Measurements from ENCODE around the gene RPS26. TPM values are rescaled to one million over a fixed set of nuclear protein-coding genes. Genes with fewer than 3 reads are reported as not detected.
A peak's percentile ranks its signal among the peaks of the same experiment; 100 is the strongest.
"Not testable (repeated sequence)": the region's sequence is repeated elsewhere in the genome, so short reads cannot be mapped to it uniquely, and the experiment has no call there.

The RPS26 gene
- total RNA-seq, 1 donor: 459 TPM

DNA sequence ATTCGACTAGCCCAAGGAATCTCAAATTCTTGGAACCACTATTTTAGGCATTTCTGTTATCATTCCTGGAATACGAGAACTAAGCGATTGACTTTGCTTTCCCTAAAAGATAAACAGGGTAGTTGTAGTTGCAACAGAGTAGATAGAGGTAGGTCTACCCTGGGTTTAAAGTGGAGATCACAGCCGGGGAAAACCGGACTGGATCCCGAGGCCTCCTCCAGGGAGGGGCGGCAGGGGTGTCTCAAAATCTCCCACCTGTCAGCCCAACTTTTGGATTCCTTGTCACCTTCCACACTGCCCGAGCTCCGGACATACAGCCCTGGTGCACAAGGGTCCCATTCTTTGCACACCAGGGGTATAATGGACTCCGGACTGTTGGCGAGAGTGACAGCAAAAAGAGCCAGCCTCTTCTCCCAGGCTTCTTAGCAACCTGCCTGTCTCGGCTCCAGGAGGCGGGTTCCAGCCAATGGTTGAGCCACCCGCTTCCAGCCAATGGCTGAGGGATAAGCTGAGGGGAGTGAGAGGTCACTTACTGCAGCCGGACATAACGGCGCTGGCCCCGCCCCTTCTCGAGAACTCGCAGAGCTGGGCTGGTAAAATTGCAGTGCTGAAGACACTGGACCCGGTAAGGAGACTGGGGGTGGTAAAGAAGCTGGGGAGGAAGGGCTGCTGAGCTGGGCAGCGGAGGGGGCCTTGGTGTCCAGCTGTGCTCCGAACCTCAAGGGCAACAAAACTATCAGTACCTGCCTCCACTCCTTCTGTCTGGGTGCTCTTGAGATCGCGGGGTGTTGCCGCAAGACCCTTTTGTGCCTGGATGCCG, 44.8 kb upstream of the RPS26 start, which contains the start of gene SUOX:
TSS of gene SUOX (plus strand) at position 562 of the 820 bp plus-strand sequence. CDS start 4,946 bp downstream, outside the sequence.
- Histone ChIP-seq H3K27me3 (ENCODE audit: insufficient read depth, low read length) (no peaks in the 10 kb centered on the region), H3K36me3 (ENCODE audit: insufficient read depth, low read length) (peaks cover 30% of the 10 kb centered on the region), H3K27ac (ENCODE audit: low read depth, low read length) (peak within 1 kb of the TSS; percentile 71), H3K79me2 (ENCODE audit: insufficient read depth, low read length) (peaks cover 12% of the 10 kb centered on the region), H3K9me3 (ENCODE audit: low read depth, low read length) (no peaks in the 10 kb centered on the region), H3K4me2 (ENCODE audit: insufficient read depth, low read length) (peak within 1 kb of the TSS; percentile 92), H3K4me3 (ENCODE audit: insufficient read depth, low read length) (peak within 1 kb of the TSS; percentile 96), H4K20me1 (ENCODE audit: insufficient read depth, low read length) (no peaks in the 10 kb centered on the region), H2AFZ (ENCODE audit: low read length) (peak within 1 kb of the TSS; percentile 97), H3K4me1 (ENCODE audit: insufficient read depth, low read length) (peaks cover 14% of the 10 kb centered on the region)
- no peak for TF ChIP-seq CTCF (IDR thresholded peaks at IDR 0.05; ENCODE audit: extremely low read depth, low read depth, low read length)
- DNase-seq (ENCODE audit: insufficient read length, low spot score, missing footprints): peak; percentile 100

DNA sequence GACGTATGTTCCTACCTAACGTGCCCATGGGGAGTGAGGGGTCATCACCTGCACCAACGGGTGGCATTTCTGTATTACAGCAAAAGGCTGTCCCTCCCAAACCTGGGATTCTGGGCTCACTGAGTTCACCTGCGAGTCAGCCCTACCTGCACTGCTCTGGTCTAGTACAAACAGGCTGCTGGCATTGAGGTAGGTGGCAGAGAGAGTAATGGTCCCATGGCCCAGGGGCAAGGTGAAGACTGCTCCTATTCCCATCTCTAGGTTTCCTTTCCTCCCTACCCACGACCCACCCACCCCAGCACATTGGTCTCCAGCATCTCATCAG, 44.2 kb upstream of the RPS26 start:
- H3K9me3 ChIP-seq (ENCODE audit: low read depth, low read length): no peaks in the 10 kb centered on the region
- peaks cover 14% of the 10 kb centered on the region for H3K4me1 ChIP-seq (ENCODE audit: insufficient read depth, low read length)
- H3K4me3 ChIP-seq (ENCODE audit: insufficient read depth, low read length): peak overlapping the region; percentile 96
- peaks cover 26% of the 10 kb centered on the region for H3K36me3 ChIP-seq (ENCODE audit: insufficient read depth, low read length)
- H4K20me1 ChIP-seq (ENCODE audit: insufficient read depth, low read length): no peaks in the 10 kb centered on the region
- H3K79me2 ChIP-seq (ENCODE audit: insufficient read depth, low read length): peaks cover 12% of the 10 kb centered on the region
- peak overlapping the region; percentile 92 for H3K4me2 ChIP-seq (ENCODE audit: insufficient read depth, low read length)
- no peaks in the 10 kb centered on the region for H3K27me3 ChIP-seq (ENCODE audit: insufficient read depth, low read length)
- peak overlapping the region; percentile 71 for H3K27ac ChIP-seq (ENCODE audit: low read depth, low read length)
- peak overlapping the region; percentile 96 for H2AFZ ChIP-seq (ENCODE audit: low read length)
- DNase-seq (ENCODE audit: insufficient read length, low spot score, missing footprints): peak; percentile 52
- TF ChIP-seq CTCF (IDR thresholded peaks at IDR 0.05; ENCODE audit: extremely low read depth, low read depth, low read length): no peak

DNA sequence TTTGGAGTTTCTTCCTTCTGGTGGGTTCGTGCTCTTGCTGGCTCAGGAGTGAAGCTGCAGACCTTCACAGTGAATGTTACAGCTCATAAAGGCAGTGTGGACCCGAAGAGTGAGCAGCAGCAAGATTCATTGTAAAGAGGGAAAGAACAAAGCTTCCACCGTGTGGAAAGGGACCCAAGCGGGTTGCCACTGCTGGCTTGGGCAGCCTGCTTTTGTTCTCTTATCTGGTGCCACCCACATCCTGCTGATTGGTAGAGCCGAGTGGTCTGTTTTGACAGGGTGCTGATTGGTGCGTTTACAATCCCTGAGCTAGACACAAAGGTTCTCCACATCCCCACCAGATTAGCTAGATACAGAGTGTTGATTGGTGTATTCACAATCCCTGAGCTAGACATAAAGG, 42.2 kb upstream of the RPS26 start:
- DNase-seq (ENCODE audit: insufficient read length, low spot score, missing footprints); H3K9me3 ChIP-seq (ENCODE audit: low read depth, low read length); H3K4me3 ChIP-seq (ENCODE audit: insufficient read depth, low read length); H2AFZ ChIP-seq (ENCODE audit: low read length); H3K4me2 ChIP-seq (ENCODE audit: insufficient read depth, low read length); H4K20me1 ChIP-seq (ENCODE audit: insufficient read depth, low read length); H3K27ac ChIP-seq (ENCODE audit: low read depth, low read length); H3K27me3 ChIP-seq (ENCODE audit: insufficient read depth, low read length): not testable (repeated sequence)
- Histone ChIP-seq H3K36me3 (ENCODE audit: insufficient read depth, low read length) (peaks cover 13% of the 10 kb centered on the region), H3K4me1 (ENCODE audit: insufficient read depth, low read length) (peaks cover 14% of the 10 kb centered on the region), H3K79me2 (ENCODE audit: insufficient read depth, low read length) (peaks cover 12% of the 10 kb centered on the region)

DNA sequence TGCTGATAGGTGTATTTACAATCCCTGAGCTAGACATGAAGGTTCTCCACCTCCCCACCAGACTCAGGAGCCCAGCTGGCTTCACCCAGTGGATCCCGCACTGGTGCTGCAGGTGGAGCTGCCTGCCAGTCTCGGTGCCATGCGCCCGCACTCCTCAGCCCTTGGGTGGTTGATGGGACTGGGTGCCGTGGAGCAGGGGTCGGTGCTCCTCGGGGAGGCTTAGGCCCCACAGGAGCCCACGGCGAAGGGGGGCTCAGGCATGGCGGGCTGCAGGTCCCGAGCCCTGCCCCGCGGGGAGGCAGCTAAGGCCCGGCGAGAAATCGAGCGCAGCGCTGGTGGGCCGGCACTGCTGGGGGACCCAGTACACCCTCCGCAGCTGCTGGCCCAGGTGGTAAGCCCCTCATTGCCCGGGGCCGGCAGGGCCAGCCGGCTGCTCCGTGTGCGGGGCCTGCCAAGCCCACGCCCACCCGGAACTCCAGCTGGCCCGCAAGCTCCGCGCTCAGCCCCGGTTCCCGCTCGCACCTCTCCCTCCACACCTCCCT, 41.6 kb upstream of the RPS26 start:
- not testable (repeated sequence) for H3K9me3 ChIP-seq (ENCODE audit: low read depth, low read length); H3K4me3 ChIP-seq (ENCODE audit: insufficient read depth, low read length); H4K20me1 ChIP-seq (ENCODE audit: insufficient read depth, low read length); H3K27me3 ChIP-seq (ENCODE audit: insufficient read depth, low read length); DNase-seq (ENCODE audit: insufficient read length, low spot score, missing footprints); H3K4me2 ChIP-seq (ENCODE audit: insufficient read depth, low read length); H3K27ac ChIP-seq (ENCODE audit: low read depth, low read length); H2AFZ ChIP-seq (ENCODE audit: low read length)
- peaks cover 14% of the 10 kb centered on the region for H3K4me1 ChIP-seq (ENCODE audit: insufficient read depth, low read length)
- peaks cover 12% of the 10 kb centered on the region for H3K79me2 ChIP-seq (ENCODE audit: insufficient read depth, low read length)
- H3K36me3 ChIP-seq (ENCODE audit: insufficient read depth, low read length): peaks cover 10% of the 10 kb centered on the region

All from osteoblast (primary cell).